Hepatocyte (in vitro differentiated cells): ENCODE results near the gene C11orf98.

Experiments
- EZH2phosphoT487 ChIP-seq: fragments of 200-600 bp; sonication (generic); IDR thresholded peaks from one replicate; pipeline ENCODE4 v1.6.1; 2018; ENCODE audit warnings: antibody characterized with exemption, mild to moderate bottlenecking, low read depth, moderate library complexity; ENCODE audit not compliant: unreplicated experiment, severe bottlenecking
- TF ChIP-seq, protein P1 (sequence below): fragments of 200-600 bp; sonication (generic); IDR thresholded peaks from 2 replicates; pipeline ENCODE4 v1.5.1; 2016; ENCODE audit warnings: antibody characterized with exemption, mild to moderate bottlenecking; ENCODE audit not compliant: poor library complexity

DNA sequence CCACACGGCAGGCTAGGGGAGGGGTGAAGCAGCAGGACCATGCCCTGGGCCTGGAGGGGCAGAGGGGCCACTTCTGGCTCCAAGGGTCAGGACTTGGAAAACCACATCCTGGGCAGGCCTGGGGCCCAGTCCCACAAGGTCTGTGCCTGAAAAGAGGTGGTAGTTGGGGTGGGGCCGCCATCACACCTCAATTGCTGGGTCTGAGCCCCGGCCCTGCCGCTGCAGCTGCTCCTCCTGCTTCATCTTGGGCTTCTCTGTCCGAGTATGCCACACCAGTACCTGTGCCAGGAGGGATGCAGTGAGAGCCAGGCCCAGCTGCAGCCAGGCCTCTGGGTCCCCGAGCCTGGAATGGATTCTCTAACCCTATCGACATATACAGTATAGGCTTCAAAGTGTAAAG lies 49.5 kb downstream of the C11orf98 start:
- TF ChIP-seq, protein P1, sequence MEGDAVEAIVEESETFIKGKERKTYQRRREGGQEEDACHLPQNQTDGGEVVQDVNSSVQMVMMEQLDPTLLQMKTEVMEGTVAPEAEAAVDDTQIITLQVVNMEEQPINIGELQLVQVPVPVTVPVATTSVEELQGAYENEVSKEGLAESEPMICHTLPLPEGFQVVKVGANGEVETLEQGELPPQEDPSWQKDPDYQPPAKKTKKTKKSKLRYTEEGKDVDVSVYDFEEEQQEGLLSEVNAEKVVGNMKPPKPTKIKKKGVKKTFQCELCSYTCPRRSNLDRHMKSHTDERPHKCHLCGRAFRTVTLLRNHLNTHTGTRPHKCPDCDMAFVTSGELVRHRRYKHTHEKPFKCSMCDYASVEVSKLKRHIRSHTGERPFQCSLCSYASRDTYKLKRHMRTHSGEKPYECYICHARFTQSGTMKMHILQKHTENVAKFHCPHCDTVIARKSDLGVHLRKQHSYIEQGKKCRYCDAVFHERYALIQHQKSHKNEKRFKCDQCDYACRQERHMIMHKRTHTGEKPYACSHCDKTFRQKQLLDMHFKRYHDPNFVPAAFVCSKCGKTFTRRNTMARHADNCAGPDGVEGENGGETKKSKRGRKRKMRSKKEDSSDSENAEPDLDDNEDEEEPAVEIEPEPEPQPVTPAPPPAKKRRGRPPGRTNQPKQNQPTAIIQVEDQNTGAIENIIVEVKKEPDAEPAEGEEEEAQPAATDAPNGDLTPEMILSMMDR, result no peak
- no peak for TF ChIP-seq EZH2phosphoT487
